Measurements from ENCODE around the gene RAB5B. TPM values are rescaled to one million over a fixed set of nuclear protein-coding genes. Genes with fewer than 3 reads are reported as not detected.

The RAB5B gene
- polyA plus RNA-seq, 2 of the 4 experiments (the other 2 are of a cell fraction), result 37.2 to 90.4 TPM

- Histone ChIP-seq H3K9me3 (no peaks in the 10 kb centered on the region), H3K4me3 (peak within 1 kb of the TSS; percentile 89), H3K27ac (peak within 1 kb of the TSS; percentile 94 to 96), H3K4me2 (peak within 1 kb of the TSS; percentile 90), H3K4me1 (peaks cover 39% of the 10 kb centered on the region)
- ChIA-PET POLR2A (interaction anchor here (0.8 to 2.1 kb wide), 7 partner anchors 46 to 198 kb away, joined by 3 to 12 read pairs (median 3); partner anchors contain the start of genes DNAJC14, ORMDL2, PA2G4 and RAB5B), CTCF (interaction anchor here (0.5 to 7.7 kb wide), 24 partner anchors 10 to 299 kb away, joined by 3 to 84 read pairs (median 4); partner anchors contain the start of genes DNAJC14, ORMDL2, RAB5B and SARNP)
- TF ChIP-seq BCL3 (IDR thresholded peaks at IDR 0.05) (no peak), ZNF302 (CRISPR knock-in tag; IDR thresholded peaks at IDR 0.05) (no peak), PHF8 (IDR thresholded peaks at IDR 0.05; ENCODE audit: borderline replicate concordance, low read depth) (peak; percentile 47; the same call in 1 of the 2 replicates), PBX3 (IDR thresholded peaks at IDR 0.05) (no peak), JUN (IDR thresholded peaks at IDR 0.05) (no peak), JUNB (IDR thresholded peaks at IDR 0.05) (no peak), MAX (IDR thresholded peaks at IDR 0.05) (no peak), MYC (IDR thresholded peaks at IDR 0.05; ENCODE audit: borderline replicate concordance, low read length) (no peak), TP53 (CRISPR knock-in tag; IDR thresholded peaks at IDR 0.05) (0 out of 2 replicates have a peak, but pooled peaks have one; percentile 32), POLR2A (IDR thresholded peaks at IDR 0.05; ENCODE audit: low read length) (peak; percentile 55), EHF (CRISPR knock-in tag; IDR thresholded peaks at IDR 0.05) (no peak), FOXS1 (CRISPR knock-in tag; IDR thresholded peaks at IDR 0.05) (no peak), ZC3H11A (IDR thresholded peaks at IDR 0.05) (no peak)
- no peak for FAIRE-seq
- WGBS (ENCODE audit: missing lambda C conversion rate), result 24% methylated on average over 27 of the region's 49 CpGs
- peak; percentile 69 to 85 for DNase-seq (ENCODE audit: low read depth in 1 of 2, low spot score in 1 of 2)
- peak; percentile 54 to 72 for ATAC-seq
Measured at GRCh38 chr12:55927588-55928502, 46.0 kb upstream of the RAB5B start, which contains the start of gene PYM1. Gene PYM1, minus strand, starts transcription at chr12:55927894. Its CDS starts 133 bp downstream, at chr12:55927761.

GRCh38 chr12:55929306-55929791, 44.5 kb upstream of the RAB5B start:
- H3K27ac ChIP-seq, result 0 out of 6 replicates have a peak overlapping the region, but pooled peaks of 1 of the 2 experiments have one; percentile 6
- FAIRE-seq (no peak), ATAC-seq (no peak), DNase-seq (ENCODE audit: low read depth in 1 of 2, low spot score in 1 of 2) (no peak)
- TF ChIP-seq ATOH8 (CRISPR knock-in tag; IDR thresholded peaks at IDR 0.05; ENCODE audit: low read depth) (no peak), SMC3 (IDR thresholded peaks at IDR 0.05) (no peak), RCOR1 (IDR thresholded peaks at IDR 0.05; ENCODE audit: low read depth, low read length) (no peak), PBX3 (IDR thresholded peaks at IDR 0.05) (no peak), HOXB13 (CRISPR knock-in tag; IDR thresholded peaks at IDR 0.05; ENCODE audit: low read depth) (no peak), HMGXB4 (CRISPR knock-in tag; IDR thresholded peaks at IDR 0.05; ENCODE audit: borderline replicate concordance) (no peak), RNF2 (IDR thresholded peaks at IDR 0.05; ENCODE audit: borderline replicate concordance, low read depth) (no peak), ZC3H11A (IDR thresholded peaks at IDR 0.05) (no peak), ESRRA (IDR thresholded peaks at IDR 0.05; ENCODE audit: borderline replicate concordance, low read length) (no peak), HOXA7 (CRISPR knock-in tag; IDR thresholded peaks at IDR 0.05) (no peak), FOXS1 (CRISPR knock-in tag; IDR thresholded peaks at IDR 0.05) (no peak), POLR2A (IDR thresholded peaks at IDR 0.05; ENCODE audit: low read length) (no peak), NFE2L2 (conservative IDR thresholded peaks at IDR 0.05; ENCODE audit: low read length) (no peak), JUNB (IDR thresholded peaks at IDR 0.05) (no peak), EHF (CRISPR knock-in tag; IDR thresholded peaks at IDR 0.05) (no peak), ZFP36 (IDR thresholded peaks at IDR 0.05; ENCODE audit: borderline replicate concordance, partially characterized antibody) (no peak), CHD2 (IDR thresholded peaks at IDR 0.05; ENCODE audit: low read length, partially characterized antibody) (no peak), BCL3 (IDR thresholded peaks at IDR 0.05) (no peak), CEBPB (IDR thresholded peaks at IDR 0.05) (no peak)
- H3K4me1 ChIP-seq, result peaks cover 50% of the 10 kb centered on the region
- no peaks in the 10 kb centered on the region for H3K9me3 ChIP-seq
- H3K4me3 ChIP-seq, result no peak overlapping the region
- H3K4me2 ChIP-seq, result no peak overlapping the region
- CTCF ChIA-PET, result interaction anchor here (1.3 to 7.7 kb wide), 3 partner anchors 8 to 57 kb away, joined by 3 to 84 read pairs (median 48); no protein-coding TSS in a partner anchor
- 83% methylated on average over 8 of the region's 8 CpGs for WGBS (ENCODE audit: missing lambda C conversion rate)
- POLR2A ChIA-PET, result no interaction called here
